HepG2 (cell line): ENCODE results near the gene NDUFS2. TPM values are rescaled to one million over a fixed set of nuclear protein-coding genes. Genes with fewer than 3 reads are reported as not detected.

ENCODE experiments used
- ARID2 ChIP-seq: sonication (generic); formaldehyde crosslinking; IDR thresholded peaks from 2 replicates; pipeline ENCODE4 v1.8.1; 2022; ENCODE audit warnings: mild to moderate bottlenecking, missing genetic modification reagents, borderline replicate concordance
- EHMT2 ChIP-seq: fragments of 200-600 bp; sonication (generic); IDR thresholded peaks from 2 replicates; pipeline ENCODE4 v1.7.0; 2017; ENCODE audit warnings: antibody characterized with exemption, low read depth, low read length, borderline replicate concordance
- GATA4 ChIP-seq: sonication (generic); IDR thresholded peaks from 2 replicates; pipeline ENCODE4 v1.6.1; 2016; ENCODE audit warnings: antibody characterized with exemption, low read depth, borderline replicate concordance
- ISL2 ChIP-seq: sonication (generic); formaldehyde crosslinking; IDR thresholded peaks from 2 replicates; pipeline ENCODE4 v1.5.0; 2020; ENCODE audit warnings: missing genetic modification reagents
- NR2F6 ChIP-seq, 2 experiments: IDR thresholded peaks; 2 replicates each; pipeline ENCODE4 v1.6.1; 2016; ENCODE audit warnings: antibody characterized with exemption in 1 of 2, mild to moderate bottlenecking in 1 of 2
- POLR2AphosphoS5 ChIP-seq: IDR thresholded peaks from 2 replicates; pipeline ENCODE4 v1.6.1; 2012; ENCODE audit warnings: low read depth, low read length
- SALL2 ChIP-seq: sonication (generic); formaldehyde crosslinking; IDR thresholded peaks from 2 replicates; pipeline ENCODE4 v1.8.1; 2023; ENCODE audit warnings: mild to moderate bottlenecking, missing genetic modification reagents, inconsistent platforms
- SUZ12 ChIP-seq: fragments of 150-350 bp; IDR thresholded peaks from 2 replicates; pipeline ENCODE4 v1.6.1; 2014; ENCODE audit warnings: low read depth, low read length
- TAF1 ChIP-seq: sonication (generic); formaldehyde crosslinking; IDR thresholded peaks from 2 replicates; pipeline ENCODE4 v1.4.0; 2020; ENCODE audit warnings: missing genetic modification reagents
- ZC3H4 ChIP-seq: sonication (generic); formaldehyde crosslinking; IDR thresholded peaks from 2 replicates; pipeline ENCODE4 v1.4.0; 2020; ENCODE audit warnings: missing genetic modification reagents, borderline replicate concordance
- ZNF230 ChIP-seq: sonication (generic); formaldehyde crosslinking; IDR thresholded peaks from 2 replicates; pipeline ENCODE4 v1.4.0; 2020; ENCODE audit warnings: mild to moderate bottlenecking, missing genetic modification reagents
- ZNF232 ChIP-seq: sonication (generic); formaldehyde crosslinking; IDR thresholded peaks from 2 replicates; pipeline ENCODE4 v1.4.0; 2020; ENCODE audit warnings: missing genetic modification reagents, borderline replicate concordance
- ZNF251 ChIP-seq: sonication (generic); formaldehyde crosslinking; IDR thresholded peaks from 2 replicates; pipeline ENCODE4 v1.9.0; 2021; ENCODE audit warnings: mild to moderate bottlenecking, missing genetic modification reagents
- ZNF326 ChIP-seq: sonication (generic); formaldehyde crosslinking; IDR thresholded peaks from 2 replicates; pipeline ENCODE4 v1.4.0; 2020; ENCODE audit warnings: missing genetic modification reagents, borderline replicate concordance
- ZNF598 ChIP-seq: sonication (generic); formaldehyde crosslinking; IDR thresholded peaks from 2 replicates; pipeline ENCODE4 v1.5.1; 2020; ENCODE audit warnings: mild to moderate bottlenecking, missing genetic modification reagents, borderline replicate concordance
- ZNF780A ChIP-seq: sonication (generic); formaldehyde crosslinking; IDR thresholded peaks from 2 replicates; pipeline ENCODE4 v1.8.0; 2022; ENCODE audit warnings: mild to moderate bottlenecking, missing genetic modification reagents, moderate library complexity
- ZNF850 ChIP-seq: sonication (generic); formaldehyde crosslinking; conservative IDR thresholded peaks from 2 replicates; pipeline ENCODE4 v1.9.0; 2021; ENCODE audit warnings: mild to moderate bottlenecking, missing genetic modification reagents
- ZNF878 ChIP-seq: sonication (generic); formaldehyde crosslinking; IDR thresholded peaks from 2 replicates; pipeline ENCODE4 v1.8.1; 2023; ENCODE audit warnings: mild to moderate bottlenecking, missing genetic modification reagents, moderate library complexity
- ZSCAN20 ChIP-seq: sonication (generic); formaldehyde crosslinking; IDR thresholded peaks from 2 replicates; pipeline ENCODE4 v1.4.0; 2020; ENCODE audit warnings: missing genetic modification reagents, mild to moderate bottlenecking, borderline replicate concordance
- polyA plus RNA-seq, 8 experiments: library from polyadenylated mRNA; depleted of rRNA in 3 of 8; stranded (reverse) in 7 of 8; unstranded in 1 of 8; fragments of >200 nt; fragmentation: Illumina TruSeq in 4 of 8; extraction: Trizol in 4 of 8; gene quantifications; 2 replicates each; pipeline versions ENCODE4 v1.2.1 to v1.2.3, GENCODE V29; 2011 to 2016; ENCODE audit warnings: low read depth in 4 of 8, missing spikeins in 1 of 8, mixed read lengths in 1 of 8; ENCODE audit not compliant: insufficient read depth in 1 of 8
- total RNA-seq, 5 experiments: library from RNA; depleted of rRNA; stranded (reverse); fragments of >200 nt; fragmentation: Illumina TruSeq; extraction: Trizol; gene quantifications; 2 replicates each; pipeline ENCODE4 v1.2.3, GENCODE V29; 2016; ENCODE audit warnings: low read depth in 1 of 5
- TF ChIP-seq, protein P1 (sequence below): sonication (generic); formaldehyde crosslinking; IDR thresholded peaks from 2 replicates; pipeline ENCODE4 v1.4.0; 2020; ENCODE audit warnings: missing genetic modification reagents
- TF ChIP-seq, protein P2 (sequence below): sonication (generic); formaldehyde crosslinking; IDR thresholded peaks from 2 replicates; pipeline ENCODE4 v1.8.0; 2022; ENCODE audit warnings: missing genetic modification reagents, low read depth, mild to moderate bottlenecking, borderline replicate concordance
- TF ChIP-seq, protein P3 (sequence below): sonication (generic); formaldehyde crosslinking; IDR thresholded peaks from 2 replicates; pipeline ENCODE4 v1.4.0; 2020; ENCODE audit warnings: missing genetic modification reagents
- TF ChIP-seq, protein P4 (sequence below): sonication (generic); formaldehyde crosslinking; IDR thresholded peaks from 2 replicates; pipeline ENCODE4 v1.9.0; 2021; ENCODE audit warnings: missing genetic modification reagents, mild to moderate bottlenecking, borderline replicate concordance
- TF ChIP-seq, protein P5 (sequence below): sonication (generic); formaldehyde crosslinking; IDR thresholded peaks from 2 replicates; pipeline ENCODE4 v1.9.0; 2021; ENCODE audit warnings: missing genetic modification reagents, borderline replicate concordance

Gene NDUFS2
- total and polyA plus RNA-seq, 2 of the 13 experiments (the other 11 are each of a cell fraction or from before 2014, with no cell fraction given), result 89.9 to 118 TPM

DNA sequence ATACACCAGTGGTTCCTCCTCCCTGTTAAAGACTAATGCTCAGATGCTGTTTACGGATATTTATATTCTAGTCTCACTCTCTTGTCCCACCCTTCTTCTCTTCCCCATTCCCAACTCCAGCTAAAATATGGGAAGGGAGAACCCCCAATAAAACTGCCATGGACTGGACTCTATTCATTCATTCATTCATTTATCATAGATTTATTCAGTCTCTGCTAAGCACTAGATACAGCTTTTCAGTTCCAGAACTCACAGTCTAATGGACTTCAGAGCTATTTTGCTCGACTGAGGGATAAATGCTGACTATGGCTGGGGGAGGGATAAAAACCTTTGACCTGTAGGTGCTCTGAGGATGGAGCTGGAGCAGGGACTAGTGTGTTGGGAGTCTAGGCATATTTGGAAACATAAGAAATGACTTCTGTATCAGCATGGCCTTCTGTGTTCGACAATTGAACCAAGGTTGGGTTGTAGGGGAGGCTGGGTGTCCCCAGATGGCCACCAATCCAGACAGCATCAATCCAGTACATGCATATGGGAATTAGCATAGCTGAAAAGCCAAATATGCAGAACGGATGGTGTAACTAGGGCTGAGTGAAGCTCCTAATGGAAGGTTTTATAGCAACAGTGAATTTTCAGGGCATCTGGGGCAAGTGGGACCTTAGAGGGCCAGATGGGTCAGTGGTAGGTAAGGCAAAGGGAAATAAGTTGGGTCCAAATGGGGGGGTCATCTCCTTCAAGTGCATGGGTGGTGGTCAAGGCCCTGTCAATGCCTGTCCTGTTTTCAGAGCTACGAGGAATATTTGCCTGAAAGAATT, 17.1 kb downstream of the NDUFS2 start (continued):
- no peak for TF ChIP-seq ZSCAN20 (CRISPR knock-in tag)
- TF ChIP-seq ZNF780A (CRISPR knock-in tag), result peak; percentile 75; the same call in 1 of the 2 replicates
- TF ChIP-seq SALL2, result 0 out of 2 replicates have a peak, but pooled peaks have one; percentile 41
- TF ChIP-seq NR2F6 (IDR thresholded peaks at IDR 0.05), result peak; percentile 54
- TF ChIP-seq NR2F6 (CRISPR knock-in tag; IDR thresholded peaks at IDR 0.05), result peak; percentile 60; the same call in 1 of the 2 replicates
- TF ChIP-seq ZNF598 (CRISPR knock-in tag), result no peak
- TF ChIP-seq, protein P1, sequence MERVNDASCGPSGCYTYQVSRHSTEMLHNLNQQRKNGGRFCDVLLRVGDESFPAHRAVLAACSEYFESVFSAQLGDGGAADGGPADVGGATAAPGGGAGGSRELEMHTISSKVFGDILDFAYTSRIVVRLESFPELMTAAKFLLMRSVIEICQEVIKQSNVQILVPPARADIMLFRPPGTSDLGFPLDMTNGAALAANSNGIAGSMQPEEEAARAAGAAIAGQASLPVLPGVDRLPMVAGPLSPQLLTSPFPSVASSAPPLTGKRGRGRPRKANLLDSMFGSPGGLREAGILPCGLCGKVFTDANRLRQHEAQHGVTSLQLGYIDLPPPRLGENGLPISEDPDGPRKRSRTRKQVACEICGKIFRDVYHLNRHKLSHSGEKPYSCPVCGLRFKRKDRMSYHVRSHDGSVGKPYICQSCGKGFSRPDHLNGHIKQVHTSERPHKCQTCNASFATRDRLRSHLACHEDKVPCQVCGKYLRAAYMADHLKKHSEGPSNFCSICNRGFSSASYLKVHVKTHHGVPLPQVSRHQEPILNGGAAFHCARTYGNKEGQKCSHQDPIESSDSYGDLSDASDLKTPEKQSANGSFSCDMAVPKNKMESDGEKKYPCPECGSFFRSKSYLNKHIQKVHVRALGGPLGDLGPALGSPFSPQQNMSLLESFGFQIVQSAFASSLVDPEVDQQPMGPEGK (CRISPR knock-in tag), result peak; percentile 2
- no peak for TF ChIP-seq GATA4
- no peak for TF ChIP-seq ISL2
- no peak for TF ChIP-seq TAF1 (CRISPR knock-in tag)
- TF ChIP-seq ZNF850 (CRISPR knock-in tag), result no peak
- TF ChIP-seq SUZ12, result no peak
- TF ChIP-seq, protein P2, sequence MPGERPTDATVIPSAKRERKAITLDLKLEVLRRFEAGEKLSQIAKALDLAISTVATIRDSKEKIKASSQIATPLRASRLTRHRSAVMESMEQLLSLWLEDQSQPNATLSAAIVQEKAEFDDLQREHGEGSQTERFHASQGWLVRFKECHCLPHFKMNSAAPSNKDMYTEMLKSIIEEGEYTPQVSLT (CRISPR knock-in tag), result no peak
- TF ChIP-seq, protein P3, sequence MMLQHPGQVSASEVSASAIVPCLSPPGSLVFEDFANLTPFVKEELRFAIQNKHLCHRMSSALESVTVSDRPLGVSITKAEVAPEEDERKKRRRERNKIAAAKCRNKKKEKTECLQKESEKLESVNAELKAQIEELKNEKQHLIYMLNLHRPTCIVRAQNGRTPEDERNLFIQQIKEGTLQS (CRISPR knock-in tag), result no peak
- TF ChIP-seq, protein P4, sequence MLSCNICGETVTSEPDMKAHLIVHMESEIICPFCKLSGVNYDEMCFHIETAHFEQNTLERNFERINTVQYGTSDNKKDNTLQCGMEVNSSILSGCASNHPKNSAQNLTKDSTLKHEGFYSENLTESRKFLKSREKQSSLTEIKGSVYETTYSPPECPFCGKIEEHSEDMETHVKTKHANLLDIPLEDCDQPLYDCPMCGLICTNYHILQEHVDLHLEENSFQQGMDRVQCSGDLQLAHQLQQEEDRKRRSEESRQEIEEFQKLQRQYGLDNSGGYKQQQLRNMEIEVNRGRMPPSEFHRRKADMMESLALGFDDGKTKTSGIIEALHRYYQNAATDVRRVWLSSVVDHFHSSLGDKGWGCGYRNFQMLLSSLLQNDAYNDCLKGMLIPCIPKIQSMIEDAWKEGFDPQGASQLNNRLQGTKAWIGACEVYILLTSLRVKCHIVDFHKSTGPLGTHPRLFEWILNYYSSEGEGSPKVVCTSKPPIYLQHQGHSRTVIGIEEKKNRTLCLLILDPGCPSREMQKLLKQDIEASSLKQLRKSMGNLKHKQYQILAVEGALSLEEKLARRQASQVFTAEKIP (CRISPR knock-in tag), result no peak
- no peak for TF ChIP-seq ZNF251 (CRISPR knock-in tag)
- no peak for TF ChIP-seq ZNF232 (CRISPR knock-in tag)
- no peak for TF ChIP-seq EHMT2
- TF ChIP-seq ZNF326, result peak; percentile 79; the same call in 1 of the 2 replicates
- TF ChIP-seq POLR2AphosphoS5, result peak; percentile 65
- TF ChIP-seq, protein P5, sequence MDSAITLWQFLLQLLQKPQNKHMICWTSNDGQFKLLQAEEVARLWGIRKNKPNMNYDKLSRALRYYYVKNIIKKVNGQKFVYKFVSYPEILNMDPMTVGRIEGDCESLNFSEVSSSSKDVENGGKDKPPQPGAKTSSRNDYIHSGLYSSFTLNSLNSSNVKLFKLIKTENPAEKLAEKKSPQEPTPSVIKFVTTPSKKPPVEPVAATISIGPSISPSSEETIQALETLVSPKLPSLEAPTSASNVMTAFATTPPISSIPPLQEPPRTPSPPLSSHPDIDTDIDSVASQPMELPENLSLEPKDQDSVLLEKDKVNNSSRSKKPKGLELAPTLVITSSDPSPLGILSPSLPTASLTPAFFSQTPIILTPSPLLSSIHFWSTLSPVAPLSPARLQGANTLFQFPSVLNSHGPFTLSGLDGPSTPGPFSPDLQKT (CRISPR knock-in tag), result no peak
- TF ChIP-seq ZC3H4 (CRISPR knock-in tag), result no peak
- TF ChIP-seq ZNF230 (CRISPR knock-in tag), result no peak
- 0 out of 2 replicates have a peak, but pooled peaks have one; percentile 43 for TF ChIP-seq ZNF878 (CRISPR knock-in tag)
- TF ChIP-seq ARID2 (CRISPR knock-in tag), result 0 out of 2 replicates have a peak, but pooled peaks have one; percentile 35
